Hepatocyte (in vitro differentiated cells): ENCODE measurements around the gene MSGN1. TPM values are rescaled to one million over a fixed set of nuclear protein-coding genes. Genes with fewer than 3 reads are reported as not detected.

Experiments
- DNase-seq: peaks from one replicate; pipeline ENCODE4 v3.0.0-alpha.2; 2016; ENCODE audit warnings: low spot score
- H2AFZ ChIP-seq: fragments of 200-600 bp; sonication (generic); 2 replicates; pipeline ENCODE4 v1.6.0; 2016; ENCODE audit warnings: antibody characterized with exemption, mild to moderate bottlenecking
- H3K27ac ChIP-seq: fragments of 200-600 bp; sonication (generic); 2 replicates; pipeline ENCODE4 v1.5.1; 2016; ENCODE audit warnings: mild to moderate bottlenecking
- H3K27me3 ChIP-seq: fragments of 200-600 bp; sonication (generic); 2 replicates; pipeline ENCODE4 v1.6.1; 2016
- H3K36me3 ChIP-seq: fragments of 200-600 bp; sonication (generic); replicated peaks from 2 replicates; pipeline ENCODE4 v1.5.1; 2016; ENCODE audit warnings: low read depth; ENCODE audit not compliant: insufficient read depth
- H3K4me1 ChIP-seq: fragments of 200-600 bp; sonication (generic); 2 replicates; pipeline ENCODE4 v1.5.1; 2016; ENCODE audit warnings: mild to moderate bottlenecking, moderate library complexity; ENCODE audit not compliant: insufficient read depth
- H3K4me2 ChIP-seq: fragments of 200-600 bp; sonication (generic); 2 replicates; pipeline ENCODE4 v1.6.0; 2016
- H3K4me3 ChIP-seq: fragments of 200-600 bp; sonication (generic); 2 replicates; pipeline ENCODE4 v1.5.1; 2016; ENCODE audit warnings: mild to moderate bottlenecking
- H3K79me2 ChIP-seq: fragments of 200-600 bp; sonication (generic); 2 replicates; pipeline ENCODE4 v1.6.0; 2017; ENCODE audit warnings: mild to moderate bottlenecking
- H3K9me2 ChIP-seq: fragments of 200-600 bp; sonication (generic); replicated peaks from 2 replicates; pipeline ENCODE4 v1.6.0; 2017; ENCODE audit warnings: mild to moderate bottlenecking; ENCODE audit not compliant: insufficient read depth
- H3K9me3 ChIP-seq: fragments of 200-600 bp; sonication (generic); 2 replicates; pipeline ENCODE4 v1.5.1; 2016; ENCODE audit warnings: low read depth, mild to moderate bottlenecking
- H4K20me1 ChIP-seq: fragments of 200-600 bp; sonication (generic); 2 replicates; pipeline ENCODE4 v1.6.0; 2016; ENCODE audit warnings: mild to moderate bottlenecking; ENCODE audit not compliant: insufficient read depth, poor library complexity, severe bottlenecking
- CTCF ChIP-seq: fragments of 200-600 bp; sonication (generic); IDR thresholded peaks from 2 replicates; pipeline ENCODE4 v1.5.1; 2016; ENCODE audit warnings: antibody characterized with exemption, mild to moderate bottlenecking; ENCODE audit not compliant: poor library complexity
- EZH2 ChIP-seq: fragments of 200-600 bp; sonication (generic); IDR thresholded peaks from 2 replicates; pipeline ENCODE4 v1.6.1; 2016; ENCODE audit warnings: antibody characterized with exemption, mild to moderate bottlenecking, borderline replicate concordance
- EZH2phosphoT487 ChIP-seq: fragments of 200-600 bp; sonication (generic); IDR thresholded peaks from one replicate; pipeline ENCODE4 v1.6.1; 2018; ENCODE audit warnings: antibody characterized with exemption, mild to moderate bottlenecking, low read depth, moderate library complexity; ENCODE audit not compliant: unreplicated experiment, severe bottlenecking
- WGBS: methylation state at CpG from one replicate; pipeline ENCODE4 v1.1.6; 2016; ENCODE audit warnings: low lambda C conversion rate; ENCODE audit errors: missing lambda C conversion rate; 5-methylcytosine and 5-hydroxymethylcytosine counted together
- polyA plus RNA-seq: library from polyadenylated mRNA; unstranded; fragments of >200 nt; fragmentation: Nextera tagmentation; extraction: Ambion mirVana; gene quantifications from 2 replicates; pipeline ENCODE4 v1.2.1, GENCODE V29; 2016
- total RNA-seq: library from RNA; depleted of rRNA; stranded (reverse); fragments of >200 nt; gene quantifications from 2 replicates; pipeline ENCODE4 v1.2.3, GENCODE V29; 2014

Gene MSGN1
- total and polyA plus RNA-seq, 2 experiments from 2014 or later, result not detected

GRCh38 chr2:17800219-17800618, 16.0 kb upstream of the MSGN1 start:
- H3K9me2 ChIP-seq, result no peaks in the 10 kb centered on the region
- no peak overlapping the region for H3K4me3 ChIP-seq
- TF ChIP-seq EZH2 (no peak), EZH2phosphoT487 (no peak), CTCF (no peak)
- peak overlapping the region; percentile 44 for H3K27ac ChIP-seq
- peaks cover 5% of the 10 kb centered on the region for H3K4me1 ChIP-seq
- no peaks in the 10 kb centered on the region for H3K27me3 ChIP-seq
- DNase-seq, result peak; percentile 23
- H4K20me1 ChIP-seq, result no peaks in the 10 kb centered on the region
- no peak overlapping the region for H3K4me2 ChIP-seq
- no peaks in the 10 kb centered on the region for H3K79me2 ChIP-seq
- no peaks in the 10 kb centered on the region for H3K9me3 ChIP-seq
- no peak overlapping the region for H2AFZ ChIP-seq
- 54% methylated on average over 5 of the region's 5 CpGs for WGBS
- no peaks in the 10 kb centered on the region for H3K36me3 ChIP-seq

- Histone ChIP-seq H2AFZ (no peak overlapping the region), H3K4me3 (no peak overlapping the region), H3K4me1 (peaks cover 5% of the 10 kb centered on the region), H3K4me2 (no peak overlapping the region), H3K9me2 (no peaks in the 10 kb centered on the region), H3K27me3 (no peaks in the 10 kb centered on the region), H3K79me2 (no peaks in the 10 kb centered on the region), H3K36me3 (no peaks in the 10 kb centered on the region), H3K9me3 (no peaks in the 10 kb centered on the region), H4K20me1 (no peaks in the 10 kb centered on the region), H3K27ac (peak overlapping the region; percentile 44)
- DNase-seq, result no peak
- TF ChIP-seq EZH2 (no peak), EZH2phosphoT487 (no peak), CTCF (no peak)
- WGBS, result 94% methylated on average over 1 of the region's 1 CpG
Observed at GRCh38 chr2:17800693-17801458, 15.4 kb upstream of the MSGN1 start.

GRCh38 chr2:17803497-17803896, 12.8 kb upstream of the MSGN1 start:
- no peak for DNase-seq
- TF ChIP-seq EZH2 (no peak), EZH2phosphoT487 (no peak), CTCF (no peak)
- no peaks in the 10 kb centered on the region for H3K9me3 ChIP-seq
- no peak overlapping the region for H2AFZ ChIP-seq
- H3K4me1 ChIP-seq, result peaks cover 5% of the 10 kb centered on the region
- H3K27ac ChIP-seq, result no peak overlapping the region
- no peaks in the 10 kb centered on the region for H3K9me2 ChIP-seq
- no peaks in the 10 kb centered on the region for H3K27me3 ChIP-seq
- no peak overlapping the region for H3K4me2 ChIP-seq
- H3K4me3 ChIP-seq, result no peak overlapping the region
- no peaks in the 10 kb centered on the region for H4K20me1 ChIP-seq
- H3K79me2 ChIP-seq, result no peaks in the 10 kb centered on the region
- WGBS, result 79% methylated on average over 3 of the region's 3 CpGs
- no peaks in the 10 kb centered on the region for H3K36me3 ChIP-seq
